ENCODE measurements around the gene EPC2.

The EPC2 gene

DNA sequence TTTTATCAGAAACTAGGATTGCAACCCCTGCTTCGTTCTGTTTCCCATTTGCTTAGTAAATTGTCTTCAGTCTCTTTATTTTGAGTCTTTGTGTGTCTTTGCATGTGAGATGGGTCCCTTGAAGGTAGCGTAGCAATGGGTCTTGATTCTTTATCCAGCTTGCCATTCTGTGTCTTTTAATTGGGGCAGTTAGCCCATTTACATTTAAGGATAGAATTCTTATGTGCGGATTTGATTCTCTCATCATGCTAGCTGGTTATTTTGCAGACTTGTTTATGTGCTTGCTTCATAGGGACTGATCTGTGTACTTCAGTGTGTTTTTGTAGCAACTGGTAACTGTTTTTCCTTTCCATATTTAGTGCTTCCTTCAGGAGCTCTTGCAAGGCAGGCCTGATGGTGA lies 73.5 kb downstream of the EPC2 start:
- TF ChIP-seq, protein P1, sequence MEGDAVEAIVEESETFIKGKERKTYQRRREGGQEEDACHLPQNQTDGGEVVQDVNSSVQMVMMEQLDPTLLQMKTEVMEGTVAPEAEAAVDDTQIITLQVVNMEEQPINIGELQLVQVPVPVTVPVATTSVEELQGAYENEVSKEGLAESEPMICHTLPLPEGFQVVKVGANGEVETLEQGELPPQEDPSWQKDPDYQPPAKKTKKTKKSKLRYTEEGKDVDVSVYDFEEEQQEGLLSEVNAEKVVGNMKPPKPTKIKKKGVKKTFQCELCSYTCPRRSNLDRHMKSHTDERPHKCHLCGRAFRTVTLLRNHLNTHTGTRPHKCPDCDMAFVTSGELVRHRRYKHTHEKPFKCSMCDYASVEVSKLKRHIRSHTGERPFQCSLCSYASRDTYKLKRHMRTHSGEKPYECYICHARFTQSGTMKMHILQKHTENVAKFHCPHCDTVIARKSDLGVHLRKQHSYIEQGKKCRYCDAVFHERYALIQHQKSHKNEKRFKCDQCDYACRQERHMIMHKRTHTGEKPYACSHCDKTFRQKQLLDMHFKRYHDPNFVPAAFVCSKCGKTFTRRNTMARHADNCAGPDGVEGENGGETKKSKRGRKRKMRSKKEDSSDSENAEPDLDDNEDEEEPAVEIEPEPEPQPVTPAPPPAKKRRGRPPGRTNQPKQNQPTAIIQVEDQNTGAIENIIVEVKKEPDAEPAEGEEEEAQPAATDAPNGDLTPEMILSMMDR (IDR thresholded peaks at IDR 0.05) = no peak

DNA sequence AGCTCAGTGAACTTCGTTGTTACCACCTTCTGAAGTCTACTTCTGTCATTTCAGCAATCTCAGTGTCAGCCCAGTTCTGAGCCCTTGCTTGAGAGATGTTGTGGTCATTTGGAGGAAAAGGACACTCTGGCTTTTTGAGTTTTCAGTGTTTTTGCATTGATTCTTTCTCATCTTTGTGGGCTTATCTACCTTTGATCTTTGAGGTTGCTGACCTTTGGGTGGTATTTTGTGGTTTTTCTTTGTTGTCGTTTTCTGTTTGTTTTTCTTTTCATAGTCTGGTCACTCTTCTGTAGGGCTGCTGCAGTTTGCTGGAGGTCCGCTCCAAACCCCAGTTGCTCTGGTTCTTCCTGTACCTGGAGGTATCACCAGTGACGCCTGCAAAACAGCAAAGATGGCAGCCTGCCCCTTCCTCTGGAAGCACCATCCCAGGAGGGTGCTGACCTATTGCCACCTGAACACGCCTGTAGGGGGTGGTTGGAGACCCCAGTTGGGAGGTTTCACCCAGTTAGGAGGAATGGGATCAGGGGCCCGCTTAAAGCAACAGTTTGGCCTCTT lies 74.7 kb downstream of the EPC2 start:
- TF ChIP-seq, protein P1 (IDR thresholded peaks at IDR 0.05) = no peak

DNA sequence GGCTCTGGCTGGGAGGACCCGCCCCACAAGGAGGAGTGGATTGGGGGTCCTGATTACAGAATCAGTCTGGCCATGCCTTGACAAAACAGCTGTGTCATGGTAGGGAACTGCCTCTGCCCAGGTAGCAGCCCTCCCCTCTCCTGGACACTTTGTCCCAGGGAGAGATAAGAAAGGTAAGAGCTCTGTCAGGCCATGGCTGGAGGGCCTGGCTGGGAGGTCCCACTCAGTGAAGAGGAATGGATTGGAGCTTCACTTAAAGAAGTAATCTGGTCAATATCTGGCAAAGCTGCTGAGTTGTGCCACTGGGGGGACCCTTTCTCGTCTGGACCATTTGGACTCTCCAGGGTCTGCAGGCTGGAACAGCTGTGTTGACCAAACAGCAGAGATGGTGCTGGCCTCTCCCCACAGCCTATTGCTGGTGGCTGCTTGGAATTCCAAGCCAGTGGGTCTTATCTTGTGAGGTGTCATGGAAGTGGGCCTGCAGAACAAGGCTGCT lies 75.4 kb downstream of the EPC2 start:
- TF ChIP-seq, protein P1 (IDR thresholded peaks at IDR 0.05) = no peak

DNA sequence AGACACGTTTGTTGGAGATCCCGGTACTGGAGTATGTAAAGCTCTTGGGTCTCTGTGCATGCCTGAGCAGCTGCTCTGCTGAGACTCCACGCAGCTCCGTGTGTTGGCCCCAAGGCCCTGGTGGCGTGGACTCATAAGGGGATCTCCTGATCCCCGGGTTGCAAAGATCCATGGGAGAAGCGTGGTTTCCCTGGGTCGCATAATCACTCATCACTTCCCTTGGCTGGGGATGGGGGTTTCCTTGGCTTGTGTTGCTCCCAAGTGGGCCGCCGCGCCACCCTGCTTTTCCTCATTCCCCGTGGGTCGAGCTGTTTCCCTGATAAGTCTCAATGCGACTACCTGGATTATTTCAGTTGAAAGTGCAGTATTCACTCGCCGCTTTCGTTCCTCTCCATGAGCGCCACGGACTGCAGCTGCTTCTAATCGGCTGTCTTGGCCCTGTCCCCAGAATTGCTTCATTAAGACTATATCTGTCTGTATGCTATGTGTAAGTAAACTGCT lies 76.0 kb downstream of the EPC2 start:
- TF ChIP-seq, protein P1 (IDR thresholded peaks at IDR 0.05) = no peak

DNA sequence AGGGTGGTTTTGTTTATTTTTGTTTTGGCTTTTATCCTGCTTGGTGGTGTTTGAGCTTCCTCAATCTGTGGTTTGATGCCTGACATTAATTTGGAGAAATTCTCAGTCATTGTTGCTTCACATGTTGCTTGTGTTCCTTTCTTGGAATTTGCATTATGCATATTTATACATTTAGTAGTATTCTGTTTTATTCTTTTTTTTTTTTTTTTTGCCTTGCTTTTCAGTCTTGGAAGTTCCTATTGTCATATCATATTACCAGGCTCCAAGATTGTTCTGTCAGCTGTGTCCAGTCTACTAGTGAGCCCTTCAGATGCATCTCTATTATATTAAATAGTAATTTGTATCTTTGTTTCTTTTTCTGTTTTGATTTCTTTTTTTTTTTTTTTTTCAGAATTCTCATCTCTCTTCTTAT lies 77.0 kb downstream of the EPC2 start:
- TF ChIP-seq, protein P1 (IDR thresholded peaks at IDR 0.05) = no peak

DNA sequence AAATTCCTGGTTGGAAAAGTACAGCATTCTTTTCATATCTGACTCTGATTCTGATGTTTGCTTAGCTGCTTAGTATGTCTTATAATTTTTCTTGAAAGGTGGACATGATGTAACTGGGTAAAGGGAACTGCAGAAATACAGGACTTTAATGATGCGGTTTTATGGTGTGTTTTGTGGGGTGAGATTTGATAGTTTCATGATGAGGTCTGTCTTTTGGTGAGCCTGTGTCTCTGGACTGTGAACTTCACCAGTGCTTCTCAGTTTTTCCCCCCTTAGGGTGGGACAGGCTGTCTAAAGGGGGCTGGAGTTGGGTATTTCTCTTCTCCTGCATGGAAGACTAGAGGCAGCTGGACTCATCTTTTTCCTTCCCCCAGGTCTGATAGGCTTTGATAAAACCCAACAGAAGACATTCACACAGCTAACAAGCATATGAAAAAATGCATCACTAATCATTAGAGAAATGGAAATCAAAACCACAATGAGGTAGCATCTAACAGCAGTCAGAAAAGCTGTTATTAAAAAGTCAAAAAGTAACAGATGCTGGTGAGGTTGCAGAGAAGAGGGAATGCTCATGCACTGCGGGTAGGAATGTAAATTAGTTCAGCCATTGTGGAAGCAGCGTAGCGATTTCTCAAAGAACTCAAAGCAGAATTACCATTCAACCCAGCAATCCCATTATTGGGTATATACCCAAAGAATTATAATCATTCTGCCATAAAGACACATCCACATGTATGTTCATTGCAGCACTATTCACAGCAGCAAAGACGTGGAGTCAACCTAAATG lies 77.6 kb downstream of the EPC2 start:
- TF ChIP-seq, protein P1 (IDR thresholded peaks at IDR 0.05) = no peak

DNA sequence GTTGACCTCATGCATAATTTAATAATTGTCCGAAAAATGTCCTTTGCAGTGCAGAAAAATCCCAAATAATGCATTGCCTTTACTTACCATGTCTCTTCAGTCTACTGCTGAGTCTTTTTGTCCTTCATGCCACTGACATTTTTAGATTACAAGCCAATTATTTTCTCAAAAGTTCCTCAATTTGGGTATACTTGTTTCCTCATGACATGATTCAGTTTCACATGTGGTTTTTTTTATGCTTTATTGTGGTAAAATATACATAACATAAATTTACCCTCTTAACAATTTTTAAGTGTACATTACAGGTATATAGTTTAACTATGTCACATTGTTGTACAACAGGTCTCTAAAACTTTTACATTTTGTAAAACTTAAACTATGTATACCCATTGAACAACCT lies 81.0 kb downstream of the EPC2 start:
- TF ChIP-seq, protein P1 (IDR thresholded peaks at IDR 0.05) = no peak

Data from LNCAP (cell line).